NCI-H526 (cell line): ENCODE measurements around the gene AATK.
A peak's percentile ranks its signal among the peaks of the same experiment; 100 is the strongest.

Source experiments
- DNase-seq, 2 experiments: peaks; one replicate each; lab custom pipeline; 2025; lab: John Stamatoyannopoulos, UW

AATK gene

GRCh38 chr17:81182596-81182995 is 16.6 kb upstream of the AATK start:
- DNase-seq, result no peak

GRCh38 chr17:81181811-81182185 is 15.8 kb upstream of the AATK start:
- no peak for DNase-seq

- DNase-seq, result no peak
These were observed 15.1 kb upstream of the AATK start for GRCh38 chr17:81180836-81181810.

- DNase-seq, result no peak
These were observed 13.8 kb upstream of the AATK start for GRCh38 chr17:81179861-81180260.

GRCh38 chr17:81179220-81179619 is 13.2 kb upstream of the AATK start:
- DNase-seq, result no peak

- no peak for DNase-seq
These were observed 12.4 kb upstream of the AATK start for GRCh38 chr17:81178136-81179091.

- no peak for DNase-seq
These were observed 10.6 kb upstream of the AATK start for GRCh38 chr17:81176666-81177065.

GRCh38 chr17:81173762-81174155 is 7.7 kb upstream of the AATK start:
- no peak for DNase-seq

GRCh38 chr17:81173052-81173761 is 7.2 kb upstream of the AATK start:
- no peak for DNase-seq

- no peak for DNase-seq
These were observed 5.9 kb upstream of the AATK start for GRCh38 chr17:81171941-81172340.

GRCh38 chr17:81170727-81171494 is 4.9 kb upstream of the AATK start:
- DNase-seq, result no peak

GRCh38 chr17:81169870-81170309 is 3.9 kb upstream of the AATK start:
- no peak for DNase-seq

GRCh38 chr17:81167638-81168037 is 1.6 kb upstream of the AATK start:
- no peak for DNase-seq

GRCh38 chr17:81167194-81167524 is 1.1 kb upstream of the AATK start:
- DNase-seq, result no peak

GRCh38 chr17:81165246-81166032 is 582 bp downstream of the AATK start, which contains the start of gene PVALEF:
TSS of gene PVALEF (plus strand) at chr17:81165507. CDS start at chr17:81181227, 15,720 bp downstream.
- peak; percentile 23 to 85 for DNase-seq

- peak; percentile 39 to 69 for DNase-seq
These were observed 1.4 kb downstream of the AATK start for GRCh38 chr17:81164371-81165245.

GRCh38 chr17:81163703-81164370 is 2.2 kb downstream of the AATK start:
- DNase-seq, result no peak

- no peak for DNase-seq
These were observed 2.8 kb downstream of the AATK start for GRCh38 chr17:81163051-81163695.
